Myocyte (in vitro differentiated cells): ENCODE data around the gene DLG2. TPM values are rescaled to one million over a fixed set of nuclear protein-coding genes. Genes with fewer than 3 reads are reported as not detected.

Experiments used
- DNase-seq: peaks from one replicate; pipeline ENCODE4 v3.0.0-alpha.2; 2012; ENCODE audit warnings: low read depth
- total RNA-seq: library from RNA; depleted of rRNA; stranded (reverse); fragments of >200 nt; gene quantifications from 2 replicates; pipeline ENCODE4 v1.2.3, GENCODE V29; 2014

DLG2 gene
- total RNA-seq, 1 donor from 2014 or later, result 9.5 TPM

DNA sequence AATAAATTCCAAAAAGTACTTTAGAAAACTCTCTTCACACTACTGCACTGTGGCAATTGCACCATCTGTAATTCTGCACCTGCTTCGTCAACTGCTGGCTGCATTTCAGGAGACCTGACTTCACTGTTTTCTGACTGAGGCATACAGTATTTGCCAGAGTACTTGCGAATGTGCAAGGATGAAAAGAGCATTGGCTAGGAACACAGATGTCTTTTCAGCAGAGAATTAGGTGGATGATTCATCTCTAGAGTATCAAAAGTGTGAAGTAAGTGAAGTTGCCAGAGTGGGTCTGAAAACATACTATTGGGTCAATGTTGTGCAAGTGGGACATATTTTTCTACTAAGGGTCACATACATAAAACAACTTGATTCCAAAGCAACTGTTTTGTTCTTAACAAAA lies 1913.4 kb downstream of the DLG2 start:
- DNase-seq, result peak; percentile 2

DNA sequence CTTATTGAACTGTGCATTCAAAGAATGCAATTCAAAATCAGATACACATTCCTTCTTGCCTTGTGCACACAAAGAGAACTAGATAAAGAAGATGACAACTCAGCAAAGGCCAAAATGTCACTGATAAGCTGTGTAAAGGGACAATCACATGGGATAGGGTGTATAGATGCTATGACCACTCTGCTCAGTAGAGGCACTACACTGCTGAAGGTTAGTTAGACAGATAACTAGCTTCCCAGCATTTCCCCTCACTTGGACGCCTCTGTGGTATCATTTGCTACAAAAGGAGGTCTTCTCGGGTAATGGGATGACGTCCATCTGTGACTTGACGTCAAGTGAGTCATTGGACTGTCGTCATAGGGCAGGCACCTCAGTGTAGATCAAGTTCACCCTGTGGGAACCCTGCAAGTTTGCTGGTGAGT lies 1916.0 kb downstream of the DLG2 start:
- DNase-seq, result no peak

DNA sequence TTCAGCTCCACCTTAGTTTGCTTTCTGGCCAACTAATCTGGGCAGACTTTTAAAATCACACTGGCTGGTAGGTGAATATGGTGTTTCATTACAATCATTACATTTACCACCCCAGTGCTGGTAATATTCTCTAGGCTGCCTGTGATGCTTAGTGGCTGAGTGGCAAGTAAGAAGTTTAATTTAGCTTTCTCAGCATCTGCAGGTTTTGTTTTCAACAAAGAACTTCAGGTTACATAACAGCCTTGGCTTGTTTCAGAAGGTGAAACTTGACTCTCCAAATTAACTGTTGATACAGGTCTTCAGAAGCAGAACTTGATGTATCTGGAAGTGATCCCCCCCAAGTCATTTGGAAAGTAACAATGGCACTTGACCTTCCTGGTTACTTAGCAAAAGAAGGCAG lies 1917.7 kb downstream of the DLG2 start:
- DNase-seq, result no peak

DNA sequence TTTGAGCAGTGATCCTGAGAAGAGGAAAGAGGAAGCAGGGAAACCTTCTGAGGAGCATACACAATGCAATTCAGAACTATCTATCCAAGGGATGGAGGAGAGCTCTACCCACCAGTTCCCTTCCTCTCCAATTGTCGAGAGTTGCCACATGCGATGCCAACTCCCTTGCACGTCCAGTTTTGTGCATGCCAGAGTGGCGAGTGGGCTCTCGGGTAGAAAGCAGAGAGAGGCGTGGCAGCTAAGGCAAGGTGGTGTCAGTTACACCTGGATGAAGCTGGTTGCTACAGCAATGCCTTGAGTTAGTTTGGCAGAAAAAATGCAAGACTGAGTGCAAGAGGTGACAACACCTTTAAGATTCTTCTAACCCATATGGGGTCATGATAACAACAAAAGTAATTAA lies 1920.6 kb downstream of the DLG2 start:
- no peak for DNase-seq

DNA sequence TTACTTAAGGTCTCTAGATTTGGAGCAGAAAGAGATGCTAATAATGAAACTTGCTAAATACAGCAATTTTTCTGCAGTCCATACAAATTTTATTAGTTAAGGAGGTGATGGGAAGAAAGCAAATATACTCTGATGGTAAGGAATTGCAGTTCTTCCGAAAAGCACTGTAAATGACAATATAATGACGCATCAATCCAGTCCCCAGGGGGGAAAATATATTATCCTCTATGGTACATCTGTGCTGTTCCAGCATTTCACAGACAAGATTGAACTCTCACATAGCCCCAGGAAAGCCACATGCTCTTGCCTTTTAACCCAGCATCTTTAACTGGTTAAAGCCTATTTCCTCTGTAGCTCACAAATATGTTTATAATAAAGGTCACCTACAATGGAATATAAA lies 1924.3 kb downstream of the DLG2 start:
- DNase-seq, result no peak

DNA sequence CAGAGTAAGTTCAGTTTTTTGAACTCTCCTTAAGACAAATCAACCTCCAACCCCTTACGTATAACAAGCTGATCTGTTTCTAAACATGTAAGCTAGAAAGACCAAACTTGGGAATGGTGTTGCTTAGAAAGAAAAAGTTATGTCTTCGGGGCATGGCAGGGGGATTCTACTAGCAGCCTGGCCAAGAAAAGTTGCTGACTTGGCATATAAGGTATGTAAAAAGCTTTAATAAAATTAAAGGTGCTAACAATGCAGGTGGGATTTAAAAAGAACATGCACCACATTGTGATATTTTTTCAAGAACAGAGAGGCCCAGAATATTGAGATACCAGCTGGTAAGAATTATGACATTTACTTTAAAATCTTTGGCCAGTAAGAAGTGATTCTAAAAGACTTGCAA lies 1929.6 kb downstream of the DLG2 start:
- DNase-seq, result no peak

DNA sequence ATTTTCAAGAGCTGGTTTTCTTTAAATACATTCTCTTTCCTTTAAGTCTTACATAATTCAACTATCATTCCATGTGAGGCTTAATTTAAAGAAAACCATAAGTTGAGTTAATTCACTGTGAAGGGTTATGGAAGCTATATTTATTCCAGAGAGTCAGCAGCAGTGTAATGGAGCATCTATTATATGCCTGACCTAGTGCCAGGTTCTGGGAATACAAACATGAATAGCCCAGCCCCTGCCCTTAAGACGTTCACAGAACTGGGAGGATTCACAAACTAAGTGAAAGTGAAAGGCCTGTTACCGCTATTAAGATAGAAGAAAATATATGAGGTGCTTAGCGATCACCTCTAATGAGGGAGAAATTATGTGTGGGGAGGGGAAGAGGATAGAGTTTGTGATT lies 1932.1 kb downstream of the DLG2 start:
- DNase-seq, result no peak

DNA sequence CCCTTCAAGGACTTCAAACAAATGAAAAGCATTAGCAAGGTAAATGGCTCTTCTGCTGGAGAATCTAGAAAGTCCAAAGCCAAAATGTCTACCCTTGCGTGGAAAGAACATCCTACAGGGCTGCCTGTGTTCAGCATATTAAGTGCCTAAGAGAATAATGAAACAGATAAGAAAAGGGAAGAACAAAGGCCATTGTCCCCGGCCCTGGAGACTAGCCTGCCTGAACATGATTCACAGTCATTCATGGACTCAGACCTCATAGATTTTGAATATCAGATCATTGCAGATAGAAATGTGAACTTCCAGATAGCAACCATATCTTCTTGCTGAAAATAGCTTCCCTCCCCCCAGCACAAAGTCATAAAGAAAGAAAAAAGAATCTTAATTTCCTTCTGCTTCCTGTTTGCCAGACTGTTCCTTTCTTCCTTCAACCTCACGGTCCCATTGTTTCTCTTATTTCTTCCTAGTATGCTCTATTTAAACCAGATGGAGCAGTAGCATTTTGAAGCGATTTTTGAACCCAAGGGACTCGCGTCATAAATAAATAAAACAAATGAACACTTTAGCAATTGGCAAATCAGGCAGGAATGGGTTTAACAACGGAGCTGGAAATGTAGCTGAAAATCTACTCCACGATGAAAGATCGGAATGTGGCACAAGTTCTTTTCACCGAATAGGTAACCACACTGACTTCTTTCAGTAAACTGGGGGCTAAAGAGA lies 1932.8 kb downstream of the DLG2 start:
- no peak for DNase-seq

DNA sequence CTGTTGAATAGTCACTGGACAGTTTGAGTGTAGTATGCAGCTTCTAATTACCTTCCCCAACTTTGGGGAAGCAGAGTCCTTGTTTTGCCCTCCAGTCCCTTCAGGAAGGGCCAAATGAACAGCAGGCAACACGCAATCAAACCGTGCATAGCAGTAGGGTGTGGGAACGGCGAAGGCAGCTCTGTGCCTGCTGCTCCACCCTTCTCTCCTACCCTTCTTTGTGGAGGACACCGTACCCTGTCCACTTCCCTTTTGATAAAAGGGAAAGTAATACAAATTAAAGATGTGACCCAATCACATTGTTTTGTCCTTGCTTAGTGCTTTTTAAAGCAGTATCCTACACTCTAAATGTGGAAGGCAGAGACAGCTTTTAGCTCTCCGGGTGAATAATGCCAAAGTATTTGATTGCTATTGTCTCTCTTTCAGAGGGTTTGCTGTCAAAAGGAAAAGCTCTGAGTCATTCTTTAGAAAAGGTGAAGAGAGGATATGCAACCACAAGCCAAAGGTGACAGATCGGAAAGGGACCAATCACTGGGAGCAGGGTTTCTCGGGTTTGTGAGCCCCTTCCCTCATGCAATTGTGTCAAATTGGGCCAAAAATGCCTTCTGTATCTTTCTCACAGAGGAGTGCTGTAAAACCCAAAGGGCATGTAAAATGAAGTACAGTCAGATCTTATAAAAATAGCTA lies 1933.7 kb downstream of the DLG2 start:
- no peak for DNase-seq

DNA sequence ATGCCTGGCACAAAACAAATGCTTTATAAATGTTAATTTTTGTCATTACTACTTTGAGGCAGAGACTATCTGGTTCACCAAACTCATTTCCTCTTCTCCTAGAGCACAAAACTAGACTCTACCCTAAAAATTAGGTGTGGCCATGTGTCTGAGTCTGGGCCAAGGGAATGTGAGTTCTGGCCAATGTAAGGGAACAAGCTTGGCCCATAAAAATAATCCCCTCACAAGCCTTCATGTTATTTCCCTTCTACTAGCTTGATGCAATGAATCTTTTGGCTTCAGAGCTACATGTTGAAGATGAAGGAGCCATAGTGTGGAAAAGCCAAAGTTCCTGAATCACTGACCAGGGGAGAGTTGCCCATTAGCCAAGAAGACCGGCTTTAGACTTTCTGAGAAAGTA lies 1934.5 kb downstream of the DLG2 start:
- no peak for DNase-seq

DNA sequence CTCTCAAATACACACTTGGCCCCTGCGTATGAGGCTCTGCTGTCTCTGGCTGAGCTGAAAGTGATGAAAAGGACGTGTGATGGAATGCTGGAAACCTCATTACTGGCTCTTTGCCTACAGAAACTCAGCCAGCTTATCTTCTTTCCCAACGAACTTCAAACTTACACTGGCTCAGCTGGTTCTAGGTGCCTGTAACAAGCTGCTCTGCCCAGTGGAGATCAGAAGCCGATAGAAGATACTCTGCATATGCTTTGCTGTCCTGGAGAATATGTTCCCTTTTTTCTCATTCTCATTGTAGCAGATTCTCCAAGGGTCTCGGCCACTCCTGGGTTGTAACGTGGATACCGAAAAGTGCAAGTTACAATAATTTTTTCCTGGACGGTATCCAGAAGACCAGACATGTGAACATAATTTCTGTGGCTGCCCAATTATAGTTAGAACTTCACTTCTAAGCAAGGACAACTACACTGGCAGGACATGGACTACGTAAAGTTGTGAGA lies 1935.6 kb downstream of the DLG2 start:
- DNase-seq, result peak; percentile 5

DNA sequence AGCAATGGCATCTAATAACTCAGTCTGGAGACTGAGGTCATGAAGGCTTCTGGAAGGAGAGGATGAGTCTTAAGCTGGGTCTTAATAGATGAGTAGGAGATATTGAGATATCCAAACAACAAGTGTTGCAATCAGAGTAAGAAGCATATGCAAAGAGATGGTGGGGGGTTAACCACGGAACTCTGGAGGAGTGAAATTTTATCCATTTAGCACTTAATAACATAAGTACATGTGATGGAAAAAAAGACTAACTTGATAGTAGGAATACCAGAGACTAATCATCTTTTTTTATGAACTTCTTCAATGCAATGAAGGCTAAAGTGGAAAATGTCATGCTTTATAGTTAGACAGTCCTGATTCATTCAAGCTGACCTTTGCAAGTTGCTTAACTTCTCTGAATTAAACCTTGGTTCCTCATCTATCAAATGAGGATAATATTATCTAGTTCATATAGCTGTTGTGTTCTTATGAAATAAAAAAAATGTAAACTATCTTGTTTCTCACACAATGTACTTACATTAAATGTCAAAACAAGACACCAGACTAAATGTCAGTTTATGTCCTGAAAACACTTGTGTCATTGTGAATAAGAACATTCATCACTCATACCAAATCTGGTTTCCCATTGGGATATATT lies 1937.9 kb downstream of the DLG2 start:
- DNase-seq, result no peak

DNA sequence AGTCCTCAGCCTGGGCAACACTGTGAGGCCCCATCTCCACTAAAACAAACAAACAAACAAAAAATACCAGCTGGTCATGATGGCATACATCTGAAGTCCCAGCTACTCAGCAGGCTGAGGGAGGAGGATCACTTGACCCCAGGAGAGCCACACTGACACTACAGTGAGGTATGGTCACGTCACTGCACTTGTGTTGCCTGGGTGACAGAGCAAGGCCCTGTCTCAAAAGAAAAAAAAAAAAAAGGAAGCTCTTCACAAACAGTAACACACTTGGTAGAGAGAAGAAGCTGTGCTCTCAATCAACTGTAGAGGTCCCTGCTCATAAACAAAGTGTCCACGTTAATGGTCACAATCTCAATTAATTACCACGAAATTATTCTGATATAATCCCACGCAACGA lies 1939.4 kb downstream of the DLG2 start:
- no peak for DNase-seq

DNA sequence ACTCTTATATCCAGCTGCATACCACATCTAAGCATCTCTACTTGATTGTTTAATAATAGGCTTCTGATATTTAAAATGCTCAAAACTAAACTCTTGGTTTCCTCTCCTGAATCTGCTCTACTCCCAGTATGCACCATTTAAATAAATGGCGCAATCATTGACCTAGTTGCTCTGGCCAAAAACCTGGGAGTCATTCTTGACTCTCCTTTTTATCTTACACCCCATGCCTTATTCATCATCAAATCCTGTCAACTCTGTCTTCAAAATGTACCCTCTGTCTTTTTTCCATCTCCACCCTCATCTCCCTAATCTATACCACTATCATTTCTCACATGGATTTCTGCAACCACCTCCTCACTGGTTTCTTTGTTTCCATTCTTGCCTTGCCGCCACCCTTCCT lies 1941.4 kb downstream of the DLG2 start:
- DNase-seq, result no peak

DNA sequence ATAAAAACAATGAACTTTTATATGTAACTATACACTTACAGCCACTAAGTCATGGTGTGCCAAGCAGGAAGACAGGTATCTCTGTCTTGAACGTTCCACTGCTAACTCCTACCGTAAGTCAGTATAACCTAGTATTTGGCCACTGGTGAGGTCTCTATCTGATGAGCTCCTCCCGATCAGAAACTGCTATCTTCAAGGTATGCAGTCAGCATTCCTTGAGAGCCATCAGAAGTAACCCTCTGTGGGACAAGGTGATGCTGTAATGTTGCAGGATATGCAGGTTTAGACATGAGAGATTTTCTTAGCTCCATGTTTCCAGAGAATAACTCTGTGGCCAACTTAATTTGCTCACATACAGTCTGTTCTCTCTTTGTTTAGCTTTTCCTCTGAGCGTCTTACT lies 1943.1 kb downstream of the DLG2 start:
- no peak for DNase-seq

DNA sequence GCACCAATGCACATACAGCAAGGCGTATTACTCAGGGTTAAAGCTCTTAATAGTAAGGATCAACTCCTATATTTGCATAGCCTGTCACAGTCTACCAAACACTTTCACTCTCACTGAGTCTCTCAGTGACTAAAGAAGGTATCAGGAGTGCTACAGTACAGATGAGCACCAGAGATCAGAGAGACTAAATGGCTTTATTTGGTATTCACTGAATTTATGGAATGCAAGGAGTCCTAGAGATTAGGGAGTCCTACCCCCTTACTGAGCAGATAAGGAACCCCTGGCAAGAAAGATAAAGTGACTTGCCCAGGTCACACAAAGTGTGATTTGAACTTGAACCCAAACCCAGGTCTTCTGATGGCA lies 1944.6 kb downstream of the DLG2 start:
- no peak for DNase-seq

DNA sequence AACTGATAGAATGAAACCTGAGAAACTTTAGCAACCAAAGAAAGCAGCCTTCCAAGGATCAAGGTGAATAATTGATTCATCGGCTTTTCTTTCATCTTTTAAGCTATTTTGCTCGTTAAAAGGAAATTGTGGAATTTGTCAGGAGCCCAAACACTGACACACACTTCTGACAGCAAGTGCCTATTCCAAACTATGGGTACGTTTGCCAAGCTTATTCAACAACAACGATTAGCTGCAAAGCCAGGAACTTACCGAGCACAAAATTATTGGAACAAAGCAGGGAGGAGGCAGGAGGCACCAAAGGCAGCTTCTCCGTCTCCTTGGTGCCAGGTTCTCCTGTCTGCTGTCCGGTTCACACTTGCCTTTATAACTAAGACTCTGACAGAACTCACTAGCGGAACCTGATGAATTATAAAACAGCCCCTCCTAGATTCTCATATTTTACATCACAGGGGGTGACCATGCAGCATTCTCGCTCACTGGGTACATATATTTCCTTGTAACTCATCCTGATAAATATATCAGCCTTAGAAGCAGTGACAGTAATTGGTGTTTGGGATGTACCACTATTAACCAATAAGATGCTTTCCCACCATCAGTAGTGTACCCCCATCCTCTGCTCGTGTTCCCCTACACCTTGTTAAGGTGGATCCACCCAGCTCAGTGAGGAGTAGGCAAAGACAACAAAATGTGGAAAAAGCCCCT lies 1945.1 kb downstream of the DLG2 start:
- DNase-seq, result no peak

DNA sequence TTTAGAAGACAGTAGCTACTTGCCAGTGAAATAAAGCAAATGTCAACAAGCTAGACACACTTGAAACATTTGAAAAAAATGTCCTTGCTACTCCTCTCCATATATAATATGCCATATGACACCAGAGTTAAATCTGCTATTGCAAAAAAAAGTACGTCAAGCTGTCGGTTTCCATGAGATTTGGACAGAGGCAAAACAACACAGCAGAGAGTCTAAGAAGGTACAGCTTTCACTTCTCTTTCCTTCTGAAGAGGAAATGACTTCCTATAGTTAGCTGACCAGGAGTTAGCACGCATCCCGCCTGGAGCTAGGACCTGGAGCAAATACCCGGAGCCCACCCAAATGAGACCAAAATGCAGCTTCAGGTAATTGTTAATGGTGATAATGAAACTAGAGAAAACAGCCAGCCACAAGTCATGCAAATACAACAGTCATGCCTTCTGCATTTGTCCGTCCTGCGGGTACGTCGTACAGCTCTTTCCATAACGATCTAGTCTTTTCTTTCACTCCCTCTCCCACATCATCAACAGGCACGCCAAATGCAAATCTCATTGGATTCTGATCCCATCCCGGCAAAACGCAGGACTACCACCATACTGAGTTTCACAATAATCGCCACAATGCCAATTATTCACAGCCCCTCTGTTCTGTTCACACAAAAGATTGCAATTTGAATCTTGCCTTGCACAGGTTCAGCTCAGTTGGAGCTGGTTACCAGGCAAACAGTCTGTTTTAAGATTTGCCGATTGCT lies 1945.9 kb downstream of the DLG2 start:
- no peak for DNase-seq

DNA sequence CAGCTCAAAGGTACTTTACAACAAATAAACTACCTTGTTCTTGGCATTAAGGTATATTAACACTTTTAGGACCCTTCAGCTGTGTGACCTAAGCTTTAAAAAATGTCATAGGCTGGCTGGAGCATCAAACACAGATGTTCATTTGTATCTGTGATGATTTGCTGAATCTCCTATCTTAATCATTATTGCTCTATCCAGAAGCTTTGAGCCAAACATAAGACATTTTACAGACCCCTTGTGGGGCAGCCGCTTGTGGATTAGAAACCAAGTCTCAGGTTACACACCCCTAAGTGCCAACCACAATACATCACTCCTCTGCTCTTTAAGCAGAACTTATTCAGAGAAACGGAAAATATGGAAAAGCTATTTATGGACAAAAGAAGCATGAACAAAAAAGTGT lies 1946.8 kb downstream of the DLG2 start:
- no peak for DNase-seq

DNA sequence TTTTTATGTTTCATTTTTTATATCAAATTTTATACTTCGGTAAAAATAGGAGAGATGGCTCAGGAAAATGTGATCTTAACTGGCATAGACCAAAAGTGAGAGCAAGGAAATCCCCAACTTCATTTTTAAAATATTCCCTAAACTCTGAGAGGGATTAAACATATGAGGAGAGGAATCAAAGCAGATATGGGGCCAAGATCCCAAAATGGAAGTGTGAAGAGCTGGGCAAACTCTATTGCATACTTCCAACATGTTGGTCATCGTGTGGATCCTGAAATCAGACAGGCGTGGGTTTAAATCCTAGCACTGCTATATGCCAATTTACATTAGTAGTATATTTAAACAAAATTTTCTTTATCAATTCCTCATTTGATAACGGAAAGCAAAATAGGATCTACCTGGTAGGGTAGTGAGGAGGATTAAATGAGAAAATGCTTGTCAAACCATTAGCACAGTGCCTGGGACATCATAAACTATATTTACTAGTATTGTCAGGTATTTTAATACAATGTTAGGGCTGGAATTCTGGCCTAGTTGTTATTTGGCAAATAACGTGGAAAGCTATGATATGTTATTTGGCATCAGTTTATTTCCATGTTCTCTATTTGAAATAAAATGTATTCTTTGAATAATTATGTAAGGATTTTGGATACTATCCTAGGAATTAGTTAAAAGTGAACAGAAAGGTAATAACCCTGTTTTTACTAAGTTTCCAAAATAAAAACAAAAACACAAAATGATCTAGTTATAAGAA lies 1948.1 kb downstream of the DLG2 start:
- no peak for DNase-seq
